H1 (cell line): ENCODE results near the gene FIG4. TPM values are rescaled to one million over a fixed set of nuclear protein-coding genes. Genes with fewer than 3 reads are reported as not detected.

Source experiments
- CHD1 ChIP-seq: IDR thresholded peaks from 2 replicates; pipeline ENCODE4 v1.6.1; 2012; ENCODE audit warnings: low read depth, low read length, improper control_type of control experiment
- PHF8 ChIP-seq: fragments of 200-600 bp; sonication (generic); conservative IDR thresholded peaks from 2 replicates; pipeline ENCODE4 v1.7.1; 2012; ENCODE audit warnings: low read depth, mild to moderate bottlenecking, inconsistent platforms, low read length, moderate library complexity
- polyA plus RNA-seq, 7 experiments: library from polyadenylated mRNA; depleted of rRNA in 3 of 7; stranded (reverse) in 5 of 7; unstranded in 2 of 7; fragments of >200 nt in 5 of 7; fragments of 200-250 nt in 2 of 7; gene quantifications; 1 replicate in 5 of 7; 2 replicates in 1 of 7; 4 replicates in 1 of 7; pipeline versions ENCODE4 v1.2.1 to v1.2.3, GENCODE V29; 2011 to 2013; ENCODE audit warnings: missing spikeins in 2 of 7, mixed read lengths in 2 of 7
- total RNA-seq: library from RNA; stranded (reverse); fragmentation: NEBNext Ultra II Directional; extraction: Animal tissue kit (Norgen Biotek cat#: 25700); gene quantifications from 2 replicates; pipeline ENCODE4 v1.2.1, GENCODE V29; 2021
- TF ChIP-seq, protein P1 (sequence below): fragments of 300-600 bp; sonication (generic); IDR thresholded peaks from 2 replicates; pipeline ENCODE4 v1.7.1; 2012; ENCODE audit warnings: low read length, moderate library complexity, mild to moderate bottlenecking, inconsistent platforms; ENCODE audit not compliant: insufficient replicate concordance

FIG4 gene
- total and polyA plus RNA-seq, 2 of the 8 experiments (the other 6 are each of a cell fraction or from before 2014, with no cell fraction given) = 11.8 to 21.9 TPM

DNA sequence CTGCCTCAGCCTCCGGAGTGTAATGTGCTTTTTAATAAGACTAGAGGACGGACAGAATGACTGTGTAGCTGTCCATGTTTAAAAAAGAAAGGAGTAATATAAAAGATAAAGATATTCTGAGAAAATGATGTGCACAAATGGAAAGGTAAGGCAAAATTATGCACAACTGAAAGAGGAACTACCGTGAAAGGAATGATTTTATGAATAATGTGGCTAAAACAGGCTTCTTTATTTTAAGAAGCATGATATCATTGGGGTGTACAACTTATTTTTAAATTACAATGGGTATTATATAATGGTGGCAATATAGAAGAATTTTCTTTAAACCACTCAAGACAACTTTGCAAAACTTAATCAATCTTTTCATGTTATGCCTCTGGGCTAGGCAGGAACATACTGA lies 78.1 kb downstream of the FIG4 start (continued):
- TF ChIP-seq, protein P1, sequence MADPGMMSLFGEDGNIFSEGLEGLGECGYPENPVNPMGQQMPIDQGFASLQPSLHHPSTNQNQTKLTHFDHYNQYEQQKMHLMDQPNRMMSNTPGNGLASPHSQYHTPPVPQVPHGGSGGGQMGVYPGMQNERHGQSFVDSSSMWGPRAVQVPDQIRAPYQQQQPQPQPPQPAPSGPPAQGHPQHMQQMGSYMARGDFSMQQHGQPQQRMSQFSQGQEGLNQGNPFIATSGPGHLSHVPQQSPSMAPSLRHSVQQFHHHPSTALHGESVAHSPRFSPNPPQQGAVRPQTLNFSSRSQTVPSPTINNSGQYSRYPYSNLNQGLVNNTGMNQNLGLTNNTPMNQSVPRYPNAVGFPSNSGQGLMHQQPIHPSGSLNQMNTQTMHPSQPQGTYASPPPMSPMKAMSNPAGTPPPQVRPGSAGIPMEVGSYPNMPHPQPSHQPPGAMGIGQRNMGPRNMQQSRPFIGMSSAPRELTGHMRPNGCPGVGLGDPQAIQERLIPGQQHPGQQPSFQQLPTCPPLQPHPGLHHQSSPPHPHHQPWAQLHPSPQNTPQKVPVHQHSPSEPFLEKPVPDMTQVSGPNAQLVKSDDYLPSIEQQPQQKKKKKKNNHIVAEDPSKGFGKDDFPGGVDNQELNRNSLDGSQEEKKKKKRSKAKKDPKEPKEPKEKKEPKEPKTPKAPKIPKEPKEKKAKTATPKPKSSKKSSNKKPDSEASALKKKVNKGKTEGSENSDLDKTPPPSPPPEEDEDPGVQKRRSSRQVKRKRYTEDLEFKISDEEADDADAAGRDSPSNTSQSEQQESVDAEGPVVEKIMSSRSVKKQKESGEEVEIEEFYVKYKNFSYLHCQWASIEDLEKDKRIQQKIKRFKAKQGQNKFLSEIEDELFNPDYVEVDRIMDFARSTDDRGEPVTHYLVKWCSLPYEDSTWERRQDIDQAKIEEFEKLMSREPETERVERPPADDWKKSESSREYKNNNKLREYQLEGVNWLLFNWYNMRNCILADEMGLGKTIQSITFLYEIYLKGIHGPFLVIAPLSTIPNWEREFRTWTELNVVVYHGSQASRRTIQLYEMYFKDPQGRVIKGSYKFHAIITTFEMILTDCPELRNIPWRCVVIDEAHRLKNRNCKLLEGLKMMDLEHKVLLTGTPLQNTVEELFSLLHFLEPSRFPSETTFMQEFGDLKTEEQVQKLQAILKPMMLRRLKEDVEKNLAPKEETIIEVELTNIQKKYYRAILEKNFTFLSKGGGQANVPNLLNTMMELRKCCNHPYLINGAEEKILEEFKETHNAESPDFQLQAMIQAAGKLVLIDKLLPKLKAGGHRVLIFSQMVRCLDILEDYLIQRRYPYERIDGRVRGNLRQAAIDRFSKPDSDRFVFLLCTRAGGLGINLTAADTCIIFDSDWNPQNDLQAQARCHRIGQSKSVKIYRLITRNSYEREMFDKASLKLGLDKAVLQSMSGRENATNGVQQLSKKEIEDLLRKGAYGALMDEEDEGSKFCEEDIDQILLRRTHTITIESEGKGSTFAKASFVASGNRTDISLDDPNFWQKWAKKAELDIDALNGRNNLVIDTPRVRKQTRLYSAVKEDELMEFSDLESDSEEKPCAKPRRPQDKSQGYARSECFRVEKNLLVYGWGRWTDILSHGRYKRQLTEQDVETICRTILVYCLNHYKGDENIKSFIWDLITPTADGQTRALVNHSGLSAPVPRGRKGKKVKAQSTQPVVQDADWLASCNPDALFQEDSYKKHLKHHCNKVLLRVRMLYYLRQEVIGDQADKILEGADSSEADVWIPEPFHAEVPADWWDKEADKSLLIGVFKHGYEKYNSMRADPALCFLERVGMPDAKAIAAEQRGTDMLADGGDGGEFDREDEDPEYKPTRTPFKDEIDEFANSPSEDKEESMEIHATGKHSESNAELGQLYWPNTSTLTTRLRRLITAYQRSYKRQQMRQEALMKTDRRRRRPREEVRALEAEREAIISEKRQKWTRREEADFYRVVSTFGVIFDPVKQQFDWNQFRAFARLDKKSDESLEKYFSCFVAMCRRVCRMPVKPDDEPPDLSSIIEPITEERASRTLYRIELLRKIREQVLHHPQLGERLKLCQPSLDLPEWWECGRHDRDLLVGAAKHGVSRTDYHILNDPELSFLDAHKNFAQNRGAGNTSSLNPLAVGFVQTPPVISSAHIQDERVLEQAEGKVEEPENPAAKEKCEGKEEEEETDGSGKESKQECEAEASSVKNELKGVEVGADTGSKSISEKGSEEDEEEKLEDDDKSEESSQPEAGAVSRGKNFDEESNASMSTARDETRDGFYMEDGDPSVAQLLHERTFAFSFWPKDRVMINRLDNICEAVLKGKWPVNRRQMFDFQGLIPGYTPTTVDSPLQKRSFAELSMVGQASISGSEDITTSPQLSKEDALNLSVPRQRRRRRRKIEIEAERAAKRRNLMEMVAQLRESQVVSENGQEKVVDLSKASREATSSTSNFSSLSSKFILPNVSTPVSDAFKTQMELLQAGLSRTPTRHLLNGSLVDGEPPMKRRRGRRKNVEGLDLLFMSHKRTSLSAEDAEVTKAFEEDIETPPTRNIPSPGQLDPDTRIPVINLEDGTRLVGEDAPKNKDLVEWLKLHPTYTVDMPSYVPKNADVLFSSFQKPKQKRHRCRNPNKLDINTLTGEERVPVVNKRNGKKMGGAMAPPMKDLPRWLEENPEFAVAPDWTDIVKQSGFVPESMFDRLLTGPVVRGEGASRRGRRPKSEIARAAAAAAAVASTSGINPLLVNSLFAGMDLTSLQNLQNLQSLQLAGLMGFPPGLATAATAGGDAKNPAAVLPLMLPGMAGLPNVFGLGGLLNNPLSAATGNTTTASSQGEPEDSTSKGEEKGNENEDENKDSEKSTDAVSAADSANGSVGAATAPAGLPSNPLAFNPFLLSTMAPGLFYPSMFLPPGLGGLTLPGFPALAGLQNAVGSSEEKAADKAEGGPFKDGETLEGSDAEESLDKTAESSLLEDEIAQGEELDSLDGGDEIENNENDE = no peak
- TF ChIP-seq PHF8 (no peak), CHD1 (no peak)
